GM19043 (cell line): ENCODE measurements around the gene NFIX.

Experiments used
- ATAC-seq: cut with Tn5 transposase; IDR thresholded peaks from one replicate; pipeline ENCODE4 v1.9.1; 2021; ENCODE audit warnings: low read depth; ENCODE audit not compliant: unreplicated experiment

The NFIX gene

GRCh38 chr19:12987190-12987589 is 8.1 kb upstream of the NFIX start:
- ATAC-seq, result no peak

GRCh38 chr19:12987781-12988180 is 7.5 kb upstream of the NFIX start:
- ATAC-seq, result no peak

GRCh38 chr19:12990431-12990830 is 4.8 kb upstream of the NFIX start:
- no peak for ATAC-seq

- no peak for ATAC-seq
These were observed 4.4 kb upstream of the NFIX start for GRCh38 chr19:12990853-12991252.

GRCh38 chr19:12991296-12991695 is 4.0 kb upstream of the NFIX start:
- ATAC-seq, result no peak

- ATAC-seq, result no peak
These were observed 2.5 kb upstream of the NFIX start for GRCh38 chr19:12992729-12993128.

GRCh38 chr19:12993562-12993961 is 1.7 kb upstream of the NFIX start:
- ATAC-seq, result no peak

- no peak for ATAC-seq
These were observed 526 bp downstream of the NFIX start for GRCh38 chr19:12995596-12996405.

- ATAC-seq, result no peak
These were observed 1.3 kb downstream of the NFIX start for GRCh38 chr19:12996406-12997094.

GRCh38 chr19:12997179-12997966 is 2.1 kb downstream of the NFIX start:
- no peak for ATAC-seq

GRCh38 chr19:12997967-12998940 is 3.0 kb downstream of the NFIX start:
- ATAC-seq, result no peak

- no peak for ATAC-seq
These were observed 5.9 kb downstream of the NFIX start for GRCh38 chr19:13001166-13001501.

GRCh38 chr19:13001502-13002165 is 6.4 kb downstream of the NFIX start:
- ATAC-seq, result no peak

GRCh38 chr19:13002166-13002898 is 7.1 kb downstream of the NFIX start:
- ATAC-seq, result no peak

GRCh38 chr19:13003081-13003480 is 7.8 kb downstream of the NFIX start:
- ATAC-seq, result no peak

- no peak for ATAC-seq
These were observed 9.0 kb downstream of the NFIX start for GRCh38 chr19:13004273-13004672.

GRCh38 chr19:13005253-13005652 is 10.0 kb downstream of the NFIX start:
- ATAC-seq, result no peak

- no peak for ATAC-seq
These were observed 10.6 kb downstream of the NFIX start for GRCh38 chr19:13005861-13006370.
